NCI-H1694 (cell line): ENCODE results near the gene CFAP54.
"Not testable (repeated sequence)": the region's sequence is repeated elsewhere in the genome, so short reads cannot be mapped to it uniquely, and the experiment has no call there.

Experiments
- DNase-seq: peaks from one replicate; lab custom pipeline; 2025; lab: John Stamatoyannopoulos, UW

The CFAP54 gene

GRCh38 chr12:96478011-96478410, 11.4 kb upstream of the CFAP54 start:
- DNase-seq = no peak

GRCh38 chr12:96482086-96482485, 7.3 kb upstream of the CFAP54 start:
- no peak for DNase-seq

- DNase-seq = no peak
Measured at GRCh38 chr12:96483116-96483515, 6.3 kb upstream of the CFAP54 start.

GRCh38 chr12:96486751-96487613, 2.4 kb upstream of the CFAP54 start:
- DNase-seq = no peak

GRCh38 chr12:96487634-96488033, 1.7 kb upstream of the CFAP54 start:
- DNase-seq = no peak

GRCh38 chr12:96493106-96493505, 3.7 kb downstream of the CFAP54 start:
- DNase-seq = no peak

- not testable (repeated sequence) for DNase-seq
Measured at GRCh38 chr12:96494154-96494553, 4.8 kb downstream of the CFAP54 start.

- DNase-seq = no peak
Measured at GRCh38 chr12:96495155-96495554, 5.8 kb downstream of the CFAP54 start.

GRCh38 chr12:96495841-96496545, 6.6 kb downstream of the CFAP54 start:
- DNase-seq = no peak

- no peak for DNase-seq
Measured at GRCh38 chr12:96496944-96497343, 7.6 kb downstream of the CFAP54 start.

GRCh38 chr12:96497855-96498254, 8.5 kb downstream of the CFAP54 start:
- no peak for DNase-seq

- no peak for DNase-seq
Measured at GRCh38 chr12:96500693-96501092, 11.3 kb downstream of the CFAP54 start.

- DNase-seq = no peak
Measured at GRCh38 chr12:96501133-96501761, 11.9 kb downstream of the CFAP54 start.

- no peak for DNase-seq
Measured at GRCh38 chr12:96501908-96502307, 12.5 kb downstream of the CFAP54 start.

GRCh38 chr12:96502477-96502876, 13.1 kb downstream of the CFAP54 start:
- DNase-seq = no peak

- no peak for DNase-seq
Measured at GRCh38 chr12:96502949-96503532, 13.7 kb downstream of the CFAP54 start.

GRCh38 chr12:96503976-96504375, 14.6 kb downstream of the CFAP54 start:
- DNase-seq = no peak

GRCh38 chr12:96506776-96507175, 17.4 kb downstream of the CFAP54 start:
- no peak for DNase-seq

- DNase-seq = no peak
Measured at GRCh38 chr12:96510306-96510764, 21.0 kb downstream of the CFAP54 start.

GRCh38 chr12:96513166-96513565, 23.8 kb downstream of the CFAP54 start:
- no peak for DNase-seq

GRCh38 chr12:96513681-96514080, 24.3 kb downstream of the CFAP54 start:
- DNase-seq = no peak

- DNase-seq = no peak
Measured at GRCh38 chr12:96514328-96514727, 25.0 kb downstream of the CFAP54 start.
